ENCODE measurements around the gene TOGARAM2.

Gene TOGARAM2

DNA sequence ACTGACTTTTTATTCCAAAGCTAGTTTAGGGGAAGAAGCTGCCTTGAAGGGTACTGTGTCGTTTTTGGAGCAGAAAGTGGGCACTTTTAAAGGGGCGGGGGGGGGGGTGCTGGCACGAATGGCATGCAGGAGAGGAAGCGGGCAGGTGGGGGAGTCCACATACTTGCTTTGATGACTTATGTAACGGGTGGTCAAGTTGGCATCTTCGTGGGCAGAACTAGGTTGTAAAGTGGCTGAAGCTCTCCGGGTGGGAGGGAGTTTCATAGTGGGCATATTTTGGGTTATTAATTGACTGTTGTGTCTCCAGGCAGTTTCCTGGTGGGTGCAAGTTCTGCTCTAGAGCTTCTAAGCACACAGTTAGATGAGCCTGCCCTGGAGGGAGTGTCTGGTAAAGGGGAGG lies 73.3 kb downstream of the TOGARAM2 start:
- DNase-seq (ENCODE audit: low read depth): no peak
- TF ChIP-seq, protein P1, sequence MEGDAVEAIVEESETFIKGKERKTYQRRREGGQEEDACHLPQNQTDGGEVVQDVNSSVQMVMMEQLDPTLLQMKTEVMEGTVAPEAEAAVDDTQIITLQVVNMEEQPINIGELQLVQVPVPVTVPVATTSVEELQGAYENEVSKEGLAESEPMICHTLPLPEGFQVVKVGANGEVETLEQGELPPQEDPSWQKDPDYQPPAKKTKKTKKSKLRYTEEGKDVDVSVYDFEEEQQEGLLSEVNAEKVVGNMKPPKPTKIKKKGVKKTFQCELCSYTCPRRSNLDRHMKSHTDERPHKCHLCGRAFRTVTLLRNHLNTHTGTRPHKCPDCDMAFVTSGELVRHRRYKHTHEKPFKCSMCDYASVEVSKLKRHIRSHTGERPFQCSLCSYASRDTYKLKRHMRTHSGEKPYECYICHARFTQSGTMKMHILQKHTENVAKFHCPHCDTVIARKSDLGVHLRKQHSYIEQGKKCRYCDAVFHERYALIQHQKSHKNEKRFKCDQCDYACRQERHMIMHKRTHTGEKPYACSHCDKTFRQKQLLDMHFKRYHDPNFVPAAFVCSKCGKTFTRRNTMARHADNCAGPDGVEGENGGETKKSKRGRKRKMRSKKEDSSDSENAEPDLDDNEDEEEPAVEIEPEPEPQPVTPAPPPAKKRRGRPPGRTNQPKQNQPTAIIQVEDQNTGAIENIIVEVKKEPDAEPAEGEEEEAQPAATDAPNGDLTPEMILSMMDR (IDR thresholded peaks at IDR 0.05; ENCODE audit: insufficient read depth, low read depth, low read length, missing control alignments): no peak
- no peak overlapping the region for H3K4me3 ChIP-seq (ENCODE audit: low read depth, low read length)

DNA sequence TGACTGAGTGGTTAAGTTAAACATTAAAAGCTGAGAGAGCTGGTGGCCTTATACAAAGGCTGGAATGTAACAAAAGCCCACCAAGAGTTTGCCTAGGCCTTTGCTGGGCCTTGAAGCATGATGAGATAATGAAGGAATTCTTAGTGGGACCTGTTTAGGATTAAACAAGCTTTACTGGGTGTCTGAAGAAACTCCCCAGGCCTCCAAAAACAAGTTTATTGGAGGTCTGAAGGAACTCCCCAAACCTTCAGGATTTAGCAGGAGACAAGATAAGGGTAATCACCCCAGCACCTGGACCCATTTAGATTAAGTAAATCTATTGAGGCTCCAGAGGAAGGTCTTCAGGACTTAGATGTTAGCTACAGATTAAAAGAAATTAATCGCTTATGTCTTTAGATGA lies 74.5 kb downstream of the TOGARAM2 start:
- no peak overlapping the region for H3K4me3 ChIP-seq (ENCODE audit: low read depth, low read length)
- TF ChIP-seq, protein P1 (IDR thresholded peaks at IDR 0.05; ENCODE audit: insufficient read depth, low read depth, low read length, missing control alignments): no peak
- no peak for DNase-seq (ENCODE audit: low read depth)

DNA sequence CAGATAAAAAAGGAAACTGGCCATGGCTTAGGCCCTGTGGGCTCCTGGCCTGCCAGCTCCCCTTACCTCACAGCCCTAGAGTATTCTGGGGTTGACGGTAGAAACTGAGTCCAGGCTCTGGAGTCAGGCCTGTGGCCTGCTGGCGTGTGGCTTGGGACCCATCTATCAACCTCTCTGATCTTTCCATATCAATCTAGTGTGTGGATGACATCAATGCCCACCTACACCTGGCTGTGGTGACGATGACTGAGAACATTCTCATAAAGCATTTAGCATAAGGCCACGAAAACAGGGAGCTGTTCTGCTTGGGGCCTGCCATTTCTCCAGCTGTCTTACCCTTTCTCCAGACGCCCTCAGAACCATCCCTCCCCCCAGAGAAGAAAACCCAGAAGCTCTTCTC lies 75.4 kb downstream of the TOGARAM2 start:
- no peak overlapping the region for H3K4me3 ChIP-seq (ENCODE audit: low read depth, low read length)
- TF ChIP-seq, protein P1 (IDR thresholded peaks at IDR 0.05; ENCODE audit: insufficient read depth, low read depth, low read length, missing control alignments): no peak
- no peak for DNase-seq (ENCODE audit: low read depth)

DNA sequence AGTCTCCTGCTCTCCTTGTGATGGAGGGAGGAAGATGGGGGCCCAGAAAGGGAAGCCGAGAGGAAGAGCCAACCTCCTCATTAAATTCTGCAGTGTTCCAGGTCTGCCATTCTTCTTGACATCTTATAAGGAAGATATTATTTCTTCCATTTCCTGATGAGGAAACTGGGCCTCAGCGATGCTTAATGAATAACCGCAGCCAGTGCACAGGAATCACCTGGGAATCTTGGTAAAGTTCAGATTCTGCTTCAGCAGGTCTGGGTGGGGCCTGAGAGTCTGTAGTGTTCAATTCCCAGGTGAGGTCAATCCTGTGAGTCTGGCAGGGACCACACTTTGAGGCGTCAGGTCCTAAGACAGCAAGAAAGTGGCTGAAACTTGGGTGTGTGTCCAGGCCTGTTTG lies 75.9 kb downstream of the TOGARAM2 start:
- H3K4me3 ChIP-seq (ENCODE audit: low read depth, low read length): no peak overlapping the region
- DNase-seq (ENCODE audit: low read depth): no peak
- TF ChIP-seq, protein P1 (IDR thresholded peaks at IDR 0.05; ENCODE audit: insufficient read depth, low read depth, low read length, missing control alignments): no peak

DNA sequence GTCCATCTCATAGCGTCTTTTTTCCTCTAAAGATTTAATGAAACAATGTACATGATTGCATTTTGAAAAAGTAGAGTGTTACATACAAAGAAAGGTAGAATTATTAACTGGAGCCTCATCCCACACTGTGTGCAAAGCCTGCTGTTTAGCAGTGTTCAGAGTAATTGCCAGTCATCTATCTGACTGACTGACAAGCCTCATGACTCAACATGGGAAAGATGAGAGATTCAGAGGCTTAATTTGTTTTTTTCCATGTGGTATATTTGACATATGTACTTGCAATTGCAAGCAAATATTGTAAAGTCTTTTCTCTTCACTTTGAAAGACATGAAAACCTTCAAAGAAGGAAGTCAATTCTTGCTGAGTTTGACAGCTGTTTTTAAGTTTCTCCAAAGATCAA lies 78.5 kb downstream of the TOGARAM2 start:
- no peak for DNase-seq (ENCODE audit: low read depth)
- TF ChIP-seq, protein P1 (IDR thresholded peaks at IDR 0.05; ENCODE audit: insufficient read depth, low read depth, low read length, missing control alignments): no peak
- no peak overlapping the region for H3K4me3 ChIP-seq (ENCODE audit: low read depth, low read length)

DNA sequence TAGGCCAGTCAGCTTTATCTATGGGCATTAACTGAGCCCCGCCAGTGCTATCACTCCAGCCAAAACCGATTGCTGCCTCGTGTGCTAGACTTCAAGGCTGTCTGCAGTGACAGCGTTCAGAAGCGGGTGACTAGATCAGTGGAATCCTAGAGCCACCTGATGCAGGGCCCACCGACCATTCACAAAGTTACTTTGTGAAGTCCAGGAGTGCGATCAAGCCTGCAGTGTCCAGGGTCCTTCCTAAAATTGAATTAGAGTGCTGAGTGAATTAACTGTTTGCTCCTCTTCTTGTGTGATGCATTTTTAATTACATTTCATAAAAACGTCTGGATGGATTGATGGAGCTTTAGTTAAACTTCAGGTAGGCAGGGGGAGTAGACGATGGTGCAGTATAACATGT lies 79.3 kb downstream of the TOGARAM2 start:
- TF ChIP-seq, protein P1 (IDR thresholded peaks at IDR 0.05; ENCODE audit: insufficient read depth, low read depth, low read length, missing control alignments): no peak
- no peak overlapping the region for H3K4me3 ChIP-seq (ENCODE audit: low read depth, low read length)
- DNase-seq (ENCODE audit: low read depth): no peak

DNA sequence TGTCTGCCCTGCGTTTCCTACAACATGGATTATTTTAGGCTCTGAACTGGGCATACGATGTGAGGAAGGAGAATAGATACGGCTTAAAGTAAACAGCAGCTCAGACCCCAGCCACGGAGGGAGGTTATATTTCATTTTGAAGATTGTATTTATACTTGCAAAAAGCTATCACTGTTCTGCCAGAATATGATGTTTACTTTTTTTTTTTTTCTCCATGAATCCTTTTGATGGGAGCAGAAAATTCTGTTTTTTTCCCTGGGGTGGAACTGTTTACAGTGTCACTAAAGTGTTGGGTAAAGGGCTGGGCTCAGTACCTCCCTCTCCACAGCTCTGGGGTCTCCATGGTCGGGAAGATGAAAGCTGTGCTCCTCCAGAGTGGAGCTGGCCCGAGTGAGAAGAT lies 80.1 kb downstream of the TOGARAM2 start:
- H3K4me3 ChIP-seq (ENCODE audit: low read depth, low read length): no peak overlapping the region
- TF ChIP-seq, protein P1 (IDR thresholded peaks at IDR 0.05; ENCODE audit: insufficient read depth, low read depth, low read length, missing control alignments): no peak
- no peak for DNase-seq (ENCODE audit: low read depth)
